ENCODE results near the gene FHIT. TPM values are rescaled to one million over a fixed set of nuclear protein-coding genes. Genes with fewer than 3 reads are reported as not detected.
A peak's percentile ranks its signal among the peaks of the same experiment; 100 is the strongest.

The FHIT gene
- total and polyA plus RNA-seq, 7 donors = 0.98 to 10.4 (median 4.0) TPM

- intact Hi-C loops (cut with DNase I) = no loop called here
- WGBS, 3 donors = 67 to 75% (median 69%) methylated on average over 2 of the region's 2 CpGs
- peak in 1 of 4 donors; percentile 44 for ATAC-seq
- H3K27ac ChIP-seq = no peak overlapping the region
- H3K4me3 ChIP-seq = no peak overlapping the region
- no peaks in the 10 kb centered on the region for H3K36me3 ChIP-seq (ENCODE audit: insufficient read depth in 1 of 2, low read depth in 1 of 2)
- H3K27me3 ChIP-seq (ENCODE audit: insufficient read depth in 3 of 3, low read length in 2 of 3) = no peaks in the 10 kb centered on the region
- H3K9me3 ChIP-seq = no peaks in the 10 kb centered on the region
- TF ChIP-seq CTCF (IDR thresholded peaks at IDR 0.05) = no peak
- DNase-seq = no peak
- H3K4me1 ChIP-seq = no peaks in the 10 kb centered on the region
These were observed 1164.4 kb downstream of the FHIT start for GRCh38 chr3:60086811-60087210.

GRCh38 chr3:60085649-60086048, 1165.6 kb downstream of the FHIT start:
- no peaks in the 10 kb centered on the region for H3K27me3 ChIP-seq (ENCODE audit: insufficient read depth in 3 of 3, low read length in 2 of 3)
- no peak for TF ChIP-seq CTCF (IDR thresholded peaks at IDR 0.05)
- ATAC-seq (no peak), DNase-seq (no peak)
- no peak overlapping the region for H3K4me3 ChIP-seq
- H3K4me1 ChIP-seq = no peaks in the 10 kb centered on the region
- no peak overlapping the region for H3K27ac ChIP-seq
- intact Hi-C loops (cut with DNase I) = no loop called here
- no peaks in the 10 kb centered on the region for H3K9me3 ChIP-seq
- H3K36me3 ChIP-seq (ENCODE audit: insufficient read depth in 1 of 2, low read depth in 1 of 2) = no peaks in the 10 kb centered on the region

- ATAC-seq (no peak), DNase-seq (no peak)
- Histone ChIP-seq H3K27ac (no peak overlapping the region), H3K4me1 (no peaks in the 10 kb centered on the region), H3K4me3 (no peak overlapping the region), H3K36me3 (ENCODE audit: insufficient read depth in 1 of 2, low read depth in 1 of 2) (no peaks in the 10 kb centered on the region), H3K27me3 (ENCODE audit: insufficient read depth in 3 of 3, low read length in 2 of 3) (no peaks in the 10 kb centered on the region), H3K9me3 (peaks cover 10% of the 10 kb centered on the region)
- WGBS, 3 donors = 77 to 82% (median 77%) methylated on average over 5 of the region's 5 CpGs
- intact Hi-C loops (cut with DNase I) = no loop called here
- TF ChIP-seq CTCF (IDR thresholded peaks at IDR 0.05) = no peak
These were observed 1169.7 kb downstream of the FHIT start for GRCh38 chr3:60081381-60082095.

- Histone ChIP-seq H3K4me3 (no peak overlapping the region), H3K9me3 (peaks cover 10% of the 10 kb centered on the region), H3K36me3 (ENCODE audit: insufficient read depth in 1 of 2, low read depth in 1 of 2) (no peaks in the 10 kb centered on the region), H3K27me3 (ENCODE audit: insufficient read depth in 3 of 3, low read length in 2 of 3) (no peaks in the 10 kb centered on the region), H3K27ac (no peak overlapping the region), H3K4me1 (no peaks in the 10 kb centered on the region)
- intact Hi-C loops (cut with DNase I) = no loop called here
- no peak for TF ChIP-seq CTCF (IDR thresholded peaks at IDR 0.05)
- no peak for ATAC-seq
- no peak for DNase-seq
- 73 to 82% (median 79%) methylated on average over 1 of the region's 1 CpG for WGBS, 3 donors
These were observed 1170.6 kb downstream of the FHIT start for GRCh38 chr3:60080648-60081047.

- 53 to 61% (median 55%) methylated on average over 5 of the region's 5 CpGs for WGBS, 3 donors
- no peak overlapping the region for H3K4me3 ChIP-seq
- no peak for ATAC-seq
- no peak overlapping the region for H3K27ac ChIP-seq
- H3K36me3 ChIP-seq (ENCODE audit: insufficient read depth in 1 of 2, low read depth in 1 of 2) = no peaks in the 10 kb centered on the region
- no peak for DNase-seq
- H3K27me3 ChIP-seq (ENCODE audit: insufficient read depth in 3 of 3, low read length in 2 of 3) = no peaks in the 10 kb centered on the region
- intact Hi-C loops (cut with DNase I) = no loop called here
- H3K4me1 ChIP-seq = no peaks in the 10 kb centered on the region
- peaks cover 10% of the 10 kb centered on the region for H3K9me3 ChIP-seq
- no peak for TF ChIP-seq CTCF (IDR thresholded peaks at IDR 0.05)
These were observed 1172.2 kb downstream of the FHIT start for GRCh38 chr3:60079076-60079475.

Measured in psoas muscle (tissue), 8 donors.